ENCODE data around the gene MAST2. TPM values are rescaled to one million over a fixed set of nuclear protein-coding genes. Genes with fewer than 3 reads are reported as not detected.
"Not testable (repeated sequence)": the region's sequence is repeated elsewhere in the genome, so short reads cannot be mapped to it uniquely, and the experiment has no call there.

MAST2 gene
- total RNA-seq, 5 donors from 2014 or later (not counting 1 experiment from before 2014, with no cell fraction given) = 7.4 to 9.7 (median 7.6) TPM

- ChIA-PET CTCF (interaction anchor here in 1 of 2 donors (0.5 kb wide), 1 partner anchor 573 kb away, joined by 5 read pairs; no protein-coding TSS in a partner anchor), POLR2A (no interaction called here)
- Histone ChIP-seq H3K36me3 (ENCODE audit: control insufficient read depth in 2 of 2, extremely low read depth in 1 of 2, insufficient read depth in 1 of 2, low read length in 1 of 2) (no peaks in the 10 kb centered on the region), H3K4me3 (ENCODE audit: control insufficient read depth in 1 of 2, extremely low read depth in 1 of 2, low read length in 1 of 2) (no peak overlapping the region), H3K27me3 (replicated peaks in 1 of 2; ENCODE audit: control insufficient read depth in 2 of 2, extremely low read depth in 1 of 2, insufficient read depth in 2 of 2, low read length in 1 of 2) (no peaks in the 10 kb centered on the region), H3K4me1 (ENCODE audit: control insufficient read depth in 1 of 2, extremely low read depth in 1 of 2, insufficient read depth in 2 of 2, low read length in 2 of 2) (peaks cover 0 to 3% of the 10 kb centered on the region in 2 experiments), H3K9me3 (no peaks in the 10 kb centered on the region), H3K27ac (ENCODE audit: low read length) (no peak overlapping the region)
- H3K27ac Mint-ChIP-seq = no peak overlapping the region
- DNase-seq = no peak
- WGBS (ENCODE audit: insufficient coverage) = 40% methylated on average over 1 of the region's 2 CpGs
- H3K9me3 Mint-ChIP-seq = no peaks in the 10 kb centered on the region
- H3K4me3 Mint-ChIP-seq = no peak overlapping the region
- ATAC-seq (replicated peaks in 1 of 4) = no peak
- H3K36me3 Mint-ChIP-seq = no peaks in the 10 kb centered on the region
- H3K4me1 Mint-ChIP-seq = peaks cover 0 to 12% (median 7%) of the 10 kb centered on the region in 3 donors
- H3K27me3 Mint-ChIP-seq = no peaks in the 10 kb centered on the region
Observed at GRCh38 chr1:45929257-45929687, 125.9 kb downstream of the MAST2 start.

- POLR2A ChIA-PET = no interaction called here
- H3K9me3 ChIP-seq = no peaks in the 10 kb centered on the region
- no peaks in the 10 kb centered on the region for H3K36me3 Mint-ChIP-seq
- no peak overlapping the region for H3K27ac Mint-ChIP-seq
- H3K9me3 Mint-ChIP-seq = no peaks in the 10 kb centered on the region
- peaks cover 0 to 3% of the 10 kb centered on the region in 2 experiments for H3K4me1 ChIP-seq (ENCODE audit: control insufficient read depth in 1 of 2, extremely low read depth in 1 of 2, insufficient read depth in 2 of 2, low read length in 2 of 2)
- no peak overlapping the region for H3K4me3 Mint-ChIP-seq
- DNase-seq (no peak), ATAC-seq (replicated peaks in 1 of 4) (no peak)
- WGBS (ENCODE audit: insufficient coverage) = no CpG with 5 or more reads among the region's 7 CpGs
- no peak overlapping the region for H3K4me3 ChIP-seq (ENCODE audit: control insufficient read depth in 1 of 2, extremely low read depth in 1 of 2, low read length in 1 of 2)
- no peaks in the 10 kb centered on the region for H3K36me3 ChIP-seq (ENCODE audit: control insufficient read depth in 2 of 2, extremely low read depth in 1 of 2, insufficient read depth in 1 of 2, low read length in 1 of 2)
- CTCF ChIA-PET = no interaction called here
- H3K27me3 Mint-ChIP-seq = no peaks in the 10 kb centered on the region
- no peaks in the 10 kb centered on the region for H3K27me3 ChIP-seq (replicated peaks in 1 of 2; ENCODE audit: control insufficient read depth in 2 of 2, extremely low read depth in 1 of 2, insufficient read depth in 2 of 2, low read length in 1 of 2)
- H3K27ac ChIP-seq (ENCODE audit: low read length) = no peak overlapping the region
- peaks cover 0 to 12% (median 7%) of the 10 kb centered on the region in 3 donors for H3K4me1 Mint-ChIP-seq
Observed at GRCh38 chr1:45930258-45931150, 127.1 kb downstream of the MAST2 start.

- H3K36me3 ChIP-seq (ENCODE audit: control insufficient read depth in 2 of 2, extremely low read depth in 1 of 2, insufficient read depth in 1 of 2, low read length in 1 of 2); H3K36me3 Mint-ChIP-seq; H3K27ac ChIP-seq (ENCODE audit: low read length); POLR2A ChIA-PET; H3K9me3 Mint-ChIP-seq; H3K27me3 ChIP-seq (replicated peaks in 1 of 2; ENCODE audit: control insufficient read depth in 2 of 2, extremely low read depth in 1 of 2, insufficient read depth in 2 of 2, low read length in 1 of 2); H3K4me3 ChIP-seq (ENCODE audit: control insufficient read depth in 1 of 2, extremely low read depth in 1 of 2, low read length in 1 of 2); H3K27ac Mint-ChIP-seq; H3K4me1 ChIP-seq (ENCODE audit: control insufficient read depth in 1 of 2, extremely low read depth in 1 of 2, insufficient read depth in 2 of 2, low read length in 2 of 2); H3K27me3 Mint-ChIP-seq; H3K9me3 ChIP-seq; H3K4me3 Mint-ChIP-seq; CTCF ChIA-PET; ATAC-seq (replicated peaks in 1 of 4); DNase-seq: not testable (repeated sequence)
- peaks cover 0 to 12% (median 7%) of the 10 kb centered on the region in 3 donors for H3K4me1 Mint-ChIP-seq
- WGBS (ENCODE audit: insufficient coverage) = 92% methylated on average over 6 of the region's 6 CpGs
Observed at GRCh38 chr1:45932205-45932604, 128.8 kb downstream of the MAST2 start.

- 90% methylated on average over 2 of the region's 3 CpGs for WGBS (ENCODE audit: insufficient coverage)
- ChIA-PET POLR2A (no interaction called here), CTCF (no interaction called here)
- no peak for DNase-seq
- no peak overlapping the region for H3K4me3 ChIP-seq (ENCODE audit: control insufficient read depth in 1 of 2, extremely low read depth in 1 of 2, low read length in 1 of 2)
- H3K9me3 ChIP-seq = no peaks in the 10 kb centered on the region
- no peaks in the 10 kb centered on the region for H3K4me1 Mint-ChIP-seq
- no peaks in the 10 kb centered on the region for H3K36me3 ChIP-seq (ENCODE audit: control insufficient read depth in 2 of 2, extremely low read depth in 1 of 2, insufficient read depth in 1 of 2, low read length in 1 of 2)
- H3K4me1 ChIP-seq (ENCODE audit: control insufficient read depth in 1 of 2, extremely low read depth in 1 of 2, insufficient read depth in 2 of 2, low read length in 2 of 2) = no peaks in the 10 kb centered on the region
- H3K36me3 Mint-ChIP-seq = peaks cover 3% of the 10 kb centered on the region
- no peak overlapping the region for H3K27ac ChIP-seq (ENCODE audit: low read length)
- no peaks in the 10 kb centered on the region for H3K27me3 ChIP-seq (replicated peaks in 1 of 2; ENCODE audit: control insufficient read depth in 2 of 2, extremely low read depth in 1 of 2, insufficient read depth in 2 of 2, low read length in 1 of 2)
- H3K27me3 Mint-ChIP-seq = no peaks in the 10 kb centered on the region
- no peaks in the 10 kb centered on the region for H3K9me3 Mint-ChIP-seq
- no peak overlapping the region for H3K4me3 Mint-ChIP-seq
- H3K27ac Mint-ChIP-seq = no peak overlapping the region
- ATAC-seq (replicated peaks in 1 of 4) = no peak
Observed at GRCh38 chr1:45934947-45935346, 131.5 kb downstream of the MAST2 start.

- Mint-ChIP-seq H3K36me3 (peaks cover 13% of the 10 kb centered on the region), H3K4me1 (no peaks in the 10 kb centered on the region), H3K9me3 (peaks cover 6 to 11% (median 9%) of the 10 kb centered on the region in 3 donors), H3K4me3 (no peak overlapping the region), H3K27ac (no peak overlapping the region), H3K27me3 (peaks cover 0 to 3% of the 10 kb centered on the region in 2 donors)
- no peak overlapping the region for H3K4me3 ChIP-seq (ENCODE audit: control insufficient read depth in 1 of 2, extremely low read depth in 1 of 2, low read length in 1 of 2)
- ChIA-PET POLR2A (no interaction called here), CTCF (no interaction called here)
- no peaks in the 10 kb centered on the region for H3K9me3 ChIP-seq
- no peak for DNase-seq
- ATAC-seq (replicated peaks in 1 of 4) = no peak
- no peaks in the 10 kb centered on the region for H3K27me3 ChIP-seq (replicated peaks in 1 of 2; ENCODE audit: control insufficient read depth in 2 of 2, extremely low read depth in 1 of 2, insufficient read depth in 2 of 2, low read length in 1 of 2)
- H3K4me1 ChIP-seq (ENCODE audit: control insufficient read depth in 1 of 2, extremely low read depth in 1 of 2, insufficient read depth in 2 of 2, low read length in 2 of 2) = no peaks in the 10 kb centered on the region
- H3K27ac ChIP-seq (ENCODE audit: low read length) = no peak overlapping the region
- H3K36me3 ChIP-seq (ENCODE audit: control insufficient read depth in 2 of 2, extremely low read depth in 1 of 2, insufficient read depth in 1 of 2, low read length in 1 of 2) = no peaks in the 10 kb centered on the region
Observed at GRCh38 chr1:45938029-45938428, 134.6 kb downstream of the MAST2 start.

- no peaks in the 10 kb centered on the region for H3K36me3 ChIP-seq (ENCODE audit: control insufficient read depth in 2 of 2, extremely low read depth in 1 of 2, insufficient read depth in 1 of 2, low read length in 1 of 2)
- no peaks in the 10 kb centered on the region for H3K4me1 ChIP-seq (ENCODE audit: control insufficient read depth in 1 of 2, extremely low read depth in 1 of 2, insufficient read depth in 2 of 2, low read length in 2 of 2)
- WGBS (ENCODE audit: insufficient coverage) = no CpG with 5 or more reads among the region's 1 CpG
- ATAC-seq (replicated peaks in 1 of 4) (no peak), DNase-seq (no peak)
- CTCF ChIA-PET = no interaction called here
- no peaks in the 10 kb centered on the region for H3K4me1 Mint-ChIP-seq
- no peak overlapping the region for H3K4me3 Mint-ChIP-seq
- no peaks in the 10 kb centered on the region for H3K27me3 ChIP-seq (replicated peaks in 1 of 2; ENCODE audit: control insufficient read depth in 2 of 2, extremely low read depth in 1 of 2, insufficient read depth in 2 of 2, low read length in 1 of 2)
- peaks cover 15% of the 10 kb centered on the region for H3K36me3 Mint-ChIP-seq
- no peak overlapping the region for H3K27ac Mint-ChIP-seq
- peaks cover 0 to 3% of the 10 kb centered on the region in 2 donors for H3K27me3 Mint-ChIP-seq
- H3K27ac ChIP-seq (ENCODE audit: low read length) = no peak overlapping the region
- no peaks in the 10 kb centered on the region for H3K9me3 ChIP-seq
- peaks cover 9 to 12% (median 11%) of the 10 kb centered on the region in 3 donors for H3K9me3 Mint-ChIP-seq
- no peak overlapping the region for H3K4me3 ChIP-seq (ENCODE audit: control insufficient read depth in 1 of 2, extremely low read depth in 1 of 2, low read length in 1 of 2)
- POLR2A ChIA-PET = no interaction called here
Observed at GRCh38 chr1:45942411-45942810, 139.0 kb downstream of the MAST2 start.

Data from T-cell (primary cell).